Thyroid gland (tissue), 4 donors: ENCODE results near the gene C19orf25.

Experiments used
- POLR2A ChIP-seq, 2 donors: fragments of 450-650 bp; IDR thresholded peaks; one replicate each; pipeline ENCODE4 v1.6.1; 2017; ENCODE audit warnings: antibody characterized with exemption in 2 of 2, mild to moderate bottlenecking in 2 of 2, moderate library complexity in 1 of 2
- TF ChIP-seq, protein P1 (sequence below), 6 experiments: fragments of 200-600 bp in 3 of 6; fragments of 450-650 bp in 3 of 6; sonication (generic) in 3 of 6; IDR thresholded peaks; one replicate each; pipeline ENCODE4 v1.5.1; 2016 to 2019; ENCODE audit warnings: antibody characterized with exemption in 6 of 6, mild to moderate bottlenecking in 2 of 6, inconsistent platforms in 1 of 6, moderate library complexity in 1 of 6

DNA sequence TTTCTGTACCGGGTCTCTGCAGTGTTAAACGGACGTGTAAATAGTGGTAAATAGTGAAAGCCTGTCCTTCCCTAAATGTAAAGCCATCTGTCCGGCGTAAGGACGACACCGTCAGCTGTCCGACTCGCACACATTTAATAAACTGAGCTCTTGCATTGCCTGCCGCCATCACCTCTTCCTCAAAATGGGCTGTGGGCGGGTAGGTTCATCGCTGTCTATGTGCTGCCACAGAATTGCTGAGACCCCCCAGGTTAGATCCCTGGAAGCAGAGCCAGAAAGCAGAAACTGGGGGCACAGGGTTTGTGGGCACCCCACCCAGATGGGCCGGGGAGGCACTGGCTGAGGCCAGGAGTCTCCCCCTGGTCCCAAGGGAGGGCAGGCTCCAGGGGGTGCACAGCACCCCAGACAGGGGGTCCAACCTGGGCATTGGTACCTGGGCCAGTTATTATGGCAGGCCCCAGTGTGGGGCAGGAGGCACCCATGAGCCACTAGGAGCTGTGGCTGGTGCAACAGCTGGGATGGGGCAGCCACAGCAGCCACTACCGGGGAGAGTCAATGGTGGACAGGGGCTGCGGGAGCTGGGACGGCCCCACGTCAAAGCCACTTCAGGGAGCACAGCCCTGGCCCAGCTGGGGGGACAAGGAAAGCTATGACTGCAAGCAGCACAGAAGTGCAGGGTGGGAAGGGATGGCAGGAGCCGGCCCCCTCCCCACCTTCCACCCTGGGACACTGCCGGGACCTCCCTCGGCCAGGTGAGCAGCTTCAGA is 5.7 kb downstream of the C19orf25 start:
- TF ChIP-seq, protein P1, sequence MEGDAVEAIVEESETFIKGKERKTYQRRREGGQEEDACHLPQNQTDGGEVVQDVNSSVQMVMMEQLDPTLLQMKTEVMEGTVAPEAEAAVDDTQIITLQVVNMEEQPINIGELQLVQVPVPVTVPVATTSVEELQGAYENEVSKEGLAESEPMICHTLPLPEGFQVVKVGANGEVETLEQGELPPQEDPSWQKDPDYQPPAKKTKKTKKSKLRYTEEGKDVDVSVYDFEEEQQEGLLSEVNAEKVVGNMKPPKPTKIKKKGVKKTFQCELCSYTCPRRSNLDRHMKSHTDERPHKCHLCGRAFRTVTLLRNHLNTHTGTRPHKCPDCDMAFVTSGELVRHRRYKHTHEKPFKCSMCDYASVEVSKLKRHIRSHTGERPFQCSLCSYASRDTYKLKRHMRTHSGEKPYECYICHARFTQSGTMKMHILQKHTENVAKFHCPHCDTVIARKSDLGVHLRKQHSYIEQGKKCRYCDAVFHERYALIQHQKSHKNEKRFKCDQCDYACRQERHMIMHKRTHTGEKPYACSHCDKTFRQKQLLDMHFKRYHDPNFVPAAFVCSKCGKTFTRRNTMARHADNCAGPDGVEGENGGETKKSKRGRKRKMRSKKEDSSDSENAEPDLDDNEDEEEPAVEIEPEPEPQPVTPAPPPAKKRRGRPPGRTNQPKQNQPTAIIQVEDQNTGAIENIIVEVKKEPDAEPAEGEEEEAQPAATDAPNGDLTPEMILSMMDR (IDR thresholded peaks at IDR 0.05) = no peak
- TF ChIP-seq POLR2A (IDR thresholded peaks at IDR 0.05) = no peak
